ENCODE data around the gene LRAT. TPM values are rescaled to one million over a fixed set of nuclear protein-coding genes. Genes with fewer than 3 reads are reported as not detected.

The LRAT gene
- total and polyA plus RNA-seq, 4 donors: 0.13 to 0.63 (median 0.48) TPM

DNA sequence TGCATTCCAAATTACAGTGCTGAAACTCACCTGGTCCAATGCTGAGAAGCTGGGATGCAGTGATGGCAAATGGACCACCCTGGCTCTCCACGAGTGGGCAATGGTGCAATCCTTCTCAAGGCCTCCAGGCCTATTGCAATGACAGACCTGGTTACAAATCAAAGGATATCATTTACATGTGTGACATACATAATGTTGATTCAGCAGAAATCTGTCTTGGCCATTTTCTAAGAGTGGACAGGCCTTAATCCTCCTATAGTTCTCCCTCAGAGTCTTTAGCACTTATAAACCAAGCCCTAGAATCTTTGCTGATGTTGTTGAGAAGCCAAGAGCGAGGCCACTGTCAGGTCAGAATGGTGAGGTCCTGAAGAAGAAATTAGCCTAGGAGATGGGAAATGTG lies 17.1 kb downstream of the LRAT start:
- H3K9me3 ChIP-seq (ENCODE audit: control insufficient read depth in 4 of 4, insufficient read depth in 3 of 4, low read length in 3 of 4): peaks cover 0 to 2% (median 0%) of the 10 kb centered on the region in 4 donors
- peaks cover 2 to 24% (median 3%) of the 10 kb centered on the region in 3 donors for H3K27me3 ChIP-seq (ENCODE audit: control insufficient read depth in 3 of 3, insufficient read depth in 3 of 3, low read length in 2 of 3)
- no peak overlapping the region for H3K9ac ChIP-seq (ENCODE audit: insufficient read depth in 1 of 2, low read length in 2 of 2)
- H3K4me1 ChIP-seq (ENCODE audit: control insufficient read depth in 5 of 5, insufficient read depth in 5 of 5, low read length in 5 of 5): no peaks in the 10 kb centered on the region
- H3K36me3 ChIP-seq (ENCODE audit: control insufficient read depth in 4 of 4, insufficient read depth in 4 of 4, low read length in 4 of 4): no peaks in the 10 kb centered on the region
- ATAC-seq (ENCODE audit: insufficient read depth, low FRiP score): no peak
- TF ChIP-seq, protein P1, sequence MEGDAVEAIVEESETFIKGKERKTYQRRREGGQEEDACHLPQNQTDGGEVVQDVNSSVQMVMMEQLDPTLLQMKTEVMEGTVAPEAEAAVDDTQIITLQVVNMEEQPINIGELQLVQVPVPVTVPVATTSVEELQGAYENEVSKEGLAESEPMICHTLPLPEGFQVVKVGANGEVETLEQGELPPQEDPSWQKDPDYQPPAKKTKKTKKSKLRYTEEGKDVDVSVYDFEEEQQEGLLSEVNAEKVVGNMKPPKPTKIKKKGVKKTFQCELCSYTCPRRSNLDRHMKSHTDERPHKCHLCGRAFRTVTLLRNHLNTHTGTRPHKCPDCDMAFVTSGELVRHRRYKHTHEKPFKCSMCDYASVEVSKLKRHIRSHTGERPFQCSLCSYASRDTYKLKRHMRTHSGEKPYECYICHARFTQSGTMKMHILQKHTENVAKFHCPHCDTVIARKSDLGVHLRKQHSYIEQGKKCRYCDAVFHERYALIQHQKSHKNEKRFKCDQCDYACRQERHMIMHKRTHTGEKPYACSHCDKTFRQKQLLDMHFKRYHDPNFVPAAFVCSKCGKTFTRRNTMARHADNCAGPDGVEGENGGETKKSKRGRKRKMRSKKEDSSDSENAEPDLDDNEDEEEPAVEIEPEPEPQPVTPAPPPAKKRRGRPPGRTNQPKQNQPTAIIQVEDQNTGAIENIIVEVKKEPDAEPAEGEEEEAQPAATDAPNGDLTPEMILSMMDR (IDR thresholded peaks at IDR 0.05; ENCODE audit: control extremely low read depth, extremely low read depth): no peak
- H3K27ac ChIP-seq (ENCODE audit: low read depth in 1 of 2, low read length in 1 of 2): no peak overlapping the region
- 76 to 80% methylated on average over 2 of the region's 2 CpGs for WGBS, 2 donors
- no peak for DNase-seq
- no peak overlapping the region for H3K4me3 ChIP-seq

- Histone ChIP-seq H3K27ac (ENCODE audit: low read depth in 1 of 2, low read length in 1 of 2) (no peak overlapping the region), H3K9me3 (ENCODE audit: control insufficient read depth in 4 of 4, insufficient read depth in 3 of 4, low read length in 3 of 4) (no peaks in the 10 kb centered on the region), H3K4me3 (no peak overlapping the region), H3K9ac (ENCODE audit: insufficient read depth in 1 of 2, low read length in 2 of 2) (no peak overlapping the region), H3K27me3 (ENCODE audit: control insufficient read depth in 3 of 3, insufficient read depth in 3 of 3, low read length in 2 of 3) (peaks cover 0 to 22% (median 0%) of the 10 kb centered on the region in 3 donors), H3K4me1 (ENCODE audit: control insufficient read depth in 5 of 5, insufficient read depth in 5 of 5, low read length in 5 of 5) (no peaks in the 10 kb centered on the region), H3K36me3 (ENCODE audit: control insufficient read depth in 4 of 4, insufficient read depth in 4 of 4, low read length in 4 of 4) (no peaks in the 10 kb centered on the region)
- no peak for DNase-seq
- TF ChIP-seq, protein P1 (IDR thresholded peaks at IDR 0.05; ENCODE audit: control extremely low read depth, extremely low read depth): no peak
- ATAC-seq (ENCODE audit: insufficient read depth, low FRiP score): no peak
- 90 to 91% methylated on average over 1 of the region's 1 CpG for WGBS, 2 donors
Observed at GRCh38 chr4:154778264-154778663, 34.5 kb downstream of the LRAT start.

DNA sequence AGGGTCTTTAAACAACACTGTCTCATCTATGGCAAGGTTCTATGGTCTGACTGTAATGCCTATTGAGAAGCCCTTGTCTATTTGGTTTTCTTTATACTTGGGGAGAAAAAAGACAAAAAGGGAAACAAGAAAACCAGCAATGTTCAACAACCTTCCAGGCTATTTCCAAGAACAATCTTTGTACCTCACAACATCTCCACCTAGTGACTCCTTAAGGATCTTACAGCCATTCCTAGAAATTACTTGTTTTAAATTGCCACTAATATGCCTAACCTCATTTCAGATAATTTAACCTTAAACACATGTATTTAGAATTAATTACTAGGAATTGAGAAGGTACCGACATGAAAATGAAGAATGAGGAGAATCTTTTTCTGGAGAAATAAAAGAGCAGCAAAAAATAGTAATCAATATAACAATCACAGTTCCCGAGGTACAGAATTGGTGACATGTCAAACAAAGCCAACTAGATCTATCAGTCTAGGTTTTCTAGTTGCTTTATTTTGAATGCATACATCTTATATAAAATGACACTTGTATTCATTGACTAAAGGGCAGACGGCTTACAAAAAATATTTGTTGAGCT lies 35.7 kb downstream of the LRAT start:
- 50 to 56% methylated on average over 3 of the region's 3 CpGs for WGBS, 2 donors
- H3K36me3 ChIP-seq (ENCODE audit: control insufficient read depth in 4 of 4, insufficient read depth in 4 of 4, low read length in 4 of 4): no peaks in the 10 kb centered on the region
- ATAC-seq (ENCODE audit: insufficient read depth, low FRiP score) (no peak), DNase-seq (peak in 2 of 3 donors; percentile 43 to 67)
- no peak overlapping the region for H3K27ac ChIP-seq (ENCODE audit: low read depth in 1 of 2, low read length in 1 of 2)
- H3K4me3 ChIP-seq: no peak overlapping the region
- H3K9me3 ChIP-seq (ENCODE audit: control insufficient read depth in 4 of 4, insufficient read depth in 3 of 4, low read length in 3 of 4): no peaks in the 10 kb centered on the region
- TF ChIP-seq, protein P1 (IDR thresholded peaks at IDR 0.05; ENCODE audit: control extremely low read depth, extremely low read depth): no peak
- no peak overlapping the region for H3K9ac ChIP-seq (ENCODE audit: insufficient read depth in 1 of 2, low read length in 2 of 2)
- H3K4me1 ChIP-seq (ENCODE audit: control insufficient read depth in 5 of 5, insufficient read depth in 5 of 5, low read length in 5 of 5): no peaks in the 10 kb centered on the region
- peaks cover 0 to 26% (median 0%) of the 10 kb centered on the region in 3 donors for H3K27me3 ChIP-seq (ENCODE audit: control insufficient read depth in 3 of 3, insufficient read depth in 3 of 3, low read length in 2 of 3)

Data from lung (tissue), 12 donors.